ENCODE results near the gene CHD1.

- TF ChIP-seq POLR2AphosphoS5 (IDR thresholded peaks at IDR 0.05; ENCODE audit: low read depth, low read length) (no peak), TAF1 (IDR thresholded peaks at IDR 0.05; ENCODE audit: borderline replicate concordance, low read depth, low read length) (no peak), POLR2A (IDR thresholded peaks at IDR 0.05; ENCODE audit: low read depth, low read length) (no peak)
Measured at GRCh38 chr5:98961665-98962344, 33.0 kb upstream of the CHD1 start.
